Endothelial cell of umbilical vein (primary cell): Measurements from ENCODE around the gene LMO1.

Experiments used
- CTCF ChIP-seq, 2 donors: IDR thresholded peaks; 1 replicate in 1 of 2; 2 replicates in 1 of 2; pipeline ENCODE4 v1.5.1; 2011; ENCODE audit warnings: low read length in 2 of 2, mild to moderate bottlenecking in 2 of 2, moderate library complexity in 2 of 2, control low read depth in 1 of 2, inconsistent platforms in 1 of 2, low read depth in 1 of 2; ENCODE audit not compliant: insufficient read depth in 1 of 2; ENCODE audit errors: extremely low read depth in 1 of 2
- EZH2 ChIP-seq: IDR thresholded peaks from 2 replicates; pipeline ENCODE4 v1.6.1; 2012; ENCODE audit warnings: borderline replicate concordance, low read depth, mild to moderate bottlenecking, moderate library complexity, low read length, inconsistent platforms; ENCODE audit not compliant: severe bottlenecking
- FOS ChIP-seq: IDR thresholded peaks from 2 replicates; pipeline ENCODE4 v1.6.1; 2011; ENCODE audit warnings: mild to moderate bottlenecking, low read length, moderate library complexity, borderline replicate concordance; ENCODE audit not compliant: insufficient read depth
- JUN ChIP-seq: IDR thresholded peaks from 2 replicates; pipeline ENCODE4 v1.6.1; 2011; ENCODE audit warnings: borderline replicate concordance, low read depth; ENCODE audit not compliant: insufficient read length, insufficient read depth
- MAX ChIP-seq: IDR thresholded peaks from 2 replicates; pipeline ENCODE4 v1.6.1; 2011; ENCODE audit not compliant: insufficient read depth, insufficient read length
- MYC ChIP-seq: IDR thresholded peaks from one replicate; pipeline ENCODE4 v1.6.1; 2011; ENCODE audit warnings: mild to moderate bottlenecking, low read depth, low read length
- POLR2A ChIP-seq: IDR thresholded peaks from 2 replicates; pipeline ENCODE4 v1.6.1; 2012; ENCODE audit warnings: low read depth, mild to moderate bottlenecking, control low read depth, low read length
- POLR2AphosphoS5 ChIP-seq: IDR thresholded peaks from 2 replicates; pipeline ENCODE4 v1.6.1; 2012; ENCODE audit warnings: low read depth, mild to moderate bottlenecking, control low read depth, low read length, moderate library complexity; ENCODE audit not compliant: insufficient read depth

- no peak for TF ChIP-seq CTCF (IDR thresholded peaks at IDR 0.05; ENCODE audit: extremely low read depth in 1 of 2, insufficient read depth in 1 of 2, low read depth in 1 of 2, low read length in 2 of 2)
- no peak for TF ChIP-seq EZH2
- TF ChIP-seq POLR2AphosphoS5, result peak; percentile 63
- no peak for TF ChIP-seq MYC
- no peak for TF ChIP-seq MAX
- peak; percentile 51 for TF ChIP-seq POLR2A
- no peak for TF ChIP-seq JUN
- no peak for TF ChIP-seq FOS
Observed at GRCh38 chr11:8206251-8207079, 57.2 kb downstream of the LMO1 start.
